Urinary bladder (tissue), 4 donors: Measurements from ENCODE around the gene EIF4E1B. TPM values are rescaled to one million over a fixed set of nuclear protein-coding genes. Genes with fewer than 3 reads are reported as not detected.

Experiments
- DNase-seq: peaks from one replicate; pipeline ENCODE4 v3.0.0-alpha.2; 2015; ENCODE audit errors: extremely low spot score
- H3K27ac ChIP-seq: one replicate; pipeline ENCODE4 v1.5.1; 2013; ENCODE audit warnings: low read depth, mild to moderate bottlenecking, moderate library complexity
- H3K36me3 ChIP-seq: one replicate; pipeline ENCODE4 v1.6.1; 2013; ENCODE audit warnings: mild to moderate bottlenecking, moderate library complexity; ENCODE audit not compliant: insufficient read depth
- H3K4me1 ChIP-seq: one replicate; pipeline ENCODE4 v1.6.1; 2013; ENCODE audit warnings: mild to moderate bottlenecking, moderate library complexity; ENCODE audit not compliant: insufficient read depth
- H3K4me3 ChIP-seq: one replicate; pipeline ENCODE4 v1.5.1; 2013; ENCODE audit warnings: low read depth, low read length
- WGBS: extraction: QIAGEN DNeasy Blood & Tissue Kit; methylation state at CpG from one replicate; pipeline ENCODE4 v1.1.7; 2013; 5-methylcytosine and 5-hydroxymethylcytosine counted together
- polyA plus RNA-seq: library from polyadenylated mRNA; stranded (reverse); fragments of 200-250 nt; gene quantifications from one replicate; pipeline ENCODE4 v1.2.3, GENCODE V29; 2013
- small RNA-seq: library from RNA; depleted of rRNA; stranded (forward); fragments of <200 nt; gene quantifications from one replicate; pipeline ENCODE3, GENCODE V24; 2014
- total RNA-seq: library from RNA; depleted of rRNA; stranded (reverse); fragments of >200 nt; gene quantifications from one replicate; pipeline ENCODE4 v1.2.3, GENCODE V29; 2014
- donor health status: healthy with polysubstance abuse.
- donor health status: healthy.

Gene EIF4E1B
- total and polyA plus RNA-seq, 2 donors: not detected

DNA sequence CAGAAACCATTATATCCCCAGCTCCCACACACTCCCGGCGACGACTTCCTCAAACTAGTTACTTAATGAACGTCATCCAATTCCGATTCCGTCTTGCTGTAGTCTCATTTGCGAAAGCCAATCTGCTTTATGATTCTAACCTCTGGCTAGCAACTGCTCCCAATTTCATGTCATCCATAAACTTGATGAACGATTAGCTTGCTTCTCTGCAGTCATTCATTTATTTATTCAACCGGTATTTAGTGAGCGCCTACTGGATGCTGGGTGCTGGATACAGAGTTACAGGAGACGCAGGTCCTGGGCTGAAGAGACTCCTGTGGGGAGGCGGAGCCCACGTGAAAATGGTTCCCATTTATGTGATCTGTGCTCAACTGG, 63.0 kb downstream of the EIF4E1B start:
- no peaks in the 10 kb centered on the region for H3K4me1 ChIP-seq
- whole genome bisulfite sequencing: 35% methylated on average over 13 of the region's 13 CpGs
- no peaks in the 10 kb centered on the region for H3K36me3 ChIP-seq
- H3K4me3 ChIP-seq: no peak overlapping the region
- no peak overlapping the region for H3K27ac ChIP-seq
- no peak for DNase-seq

- Histone ChIP-seq H3K27ac (no peak overlapping the region), H3K4me1 (no peaks in the 10 kb centered on the region), H3K36me3 (no peaks in the 10 kb centered on the region), H3K4me3 (no peak overlapping the region)
- 81% methylated on average over 10 of the region's 10 CpGs for WGBS
- DNase-seq: no peak
These were observed 63.7 kb downstream of the EIF4E1B start for GRCh38 chr5:176694146-176694545.

DNA sequence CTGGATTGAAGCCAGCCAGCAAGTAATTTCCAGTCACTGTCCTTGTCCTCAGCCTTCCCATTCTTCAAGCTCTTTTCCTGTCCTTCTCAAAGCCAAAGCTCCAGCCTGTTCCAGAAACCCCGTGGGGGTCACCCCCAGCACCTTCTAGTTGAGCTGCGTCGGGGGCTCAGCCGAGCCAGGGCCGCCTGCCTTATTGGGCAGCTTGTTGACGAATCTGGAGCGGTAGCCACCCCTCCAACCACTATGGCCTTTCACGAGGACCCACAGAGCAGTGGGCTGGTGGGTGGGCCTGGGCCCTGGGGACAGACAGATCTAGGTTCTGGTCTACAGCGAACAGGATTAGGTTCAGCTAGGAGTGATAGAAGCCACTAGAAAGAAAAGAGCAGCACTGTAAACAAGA, 64.2 kb downstream of the EIF4E1B start:
- WGBS: 75% methylated on average over 9 of the region's 9 CpGs
- no peak overlapping the region for H3K27ac ChIP-seq
- H3K4me3 ChIP-seq: no peak overlapping the region
- no peaks in the 10 kb centered on the region for H3K4me1 ChIP-seq
- DNase-seq: no peak
- H3K36me3 ChIP-seq: no peaks in the 10 kb centered on the region

GRCh38 chr5:176695073-176695472, 64.6 kb downstream of the EIF4E1B start:
- DNase-seq: no peak
- H3K4me3 ChIP-seq: no peak overlapping the region
- H3K36me3 ChIP-seq: no peaks in the 10 kb centered on the region
- H3K27ac ChIP-seq: no peak overlapping the region
- WGBS: 58% methylated on average over 8 of the region's 8 CpGs
- no peaks in the 10 kb centered on the region for H3K4me1 ChIP-seq

Small RNA genes lying within 50 kb of the gene (small RNA-seq; reads per million reads assigned to genes)
- not detected for gene MIR4281

Other genes with a start within 250 kb of the EIF4E1B start
- 3.2 TPM for gene NOP16, start 242.1 kb upstream of the EIF4E1B start, total RNA-seq
- gene NOP16, start 242.1 kb upstream of the EIF4E1B start, polyA plus RNA-seq: 27.9 TPM
- 62.0 TPM for gene HIGD2A, start 241.9 kb upstream of the EIF4E1B start, total RNA-seq
- gene HIGD2A, start 241.9 kb upstream of the EIF4E1B start, polyA plus RNA-seq: 188 TPM
- 29.6 TPM for gene CLTB, start 214.1 kb upstream of the EIF4E1B start, total RNA-seq
- gene CLTB, start 214.1 kb upstream of the EIF4E1B start, polyA plus RNA-seq: 146 TPM
- 43.4 TPM for gene FAF2, start 182.3 kb upstream of the EIF4E1B start, total RNA-seq
- 21.0 TPM for gene FAF2, start 182.3 kb upstream of the EIF4E1B start, polyA plus RNA-seq
- gene RNF44, start 93.3 kb upstream of the EIF4E1B start, total RNA-seq: 8.1 TPM
- gene RNF44, start 93.3 kb upstream of the EIF4E1B start, polyA plus RNA-seq: 25.8 TPM
- not detected for gene CDHR2, start 81.3 kb upstream of the EIF4E1B start, total RNA-seq
- gene CDHR2, start 81.3 kb upstream of the EIF4E1B start, polyA plus RNA-seq: not detected
- gene GPRIN1, start 20.5 kb upstream of the EIF4E1B start, total RNA-seq: 1.3 TPM
- 0.42 TPM for gene GPRIN1, start 20.5 kb upstream of the EIF4E1B start, polyA plus RNA-seq
- not detected for gene SNCB, start 141 bp upstream of the EIF4E1B start, total RNA-seq
- 0.08 TPM for gene SNCB, start 141 bp upstream of the EIF4E1B start, polyA plus RNA-seq
- gene TSPAN17, start 16.8 kb downstream of the EIF4E1B start, total RNA-seq: 19.3 TPM
- gene TSPAN17, start 16.8 kb downstream of the EIF4E1B start, polyA plus RNA-seq: 26.3 TPM
- gene UNC5A, start 179.9 kb downstream of the EIF4E1B start, total RNA-seq: 0.32 TPM
- 0.19 TPM for gene UNC5A, start 179.9 kb downstream of the EIF4E1B start, polyA plus RNA-seq